ENCODE data around the gene UIMC1.

UIMC1 gene

GRCh38 chr5:176901260-176902101 is 105.1 kb downstream of the UIMC1 start:
- DNase-seq = no peak

- DNase-seq = no peak
Observed at GRCh38 chr5:176900780-176901204, 105.8 kb downstream of the UIMC1 start.

- no peak for DNase-seq
Observed at GRCh38 chr5:176899946-176900779, 106.4 kb downstream of the UIMC1 start.

- peak; percentile 9 to 42 for DNase-seq
Observed at GRCh38 chr5:176899296-176899891, 107.2 kb downstream of the UIMC1 start, which contains the start of gene HK3. HK3 (minus strand) TSS chr5:176899346; CDS start chr5:176896159, 3,187 bp downstream.

- no peak for DNase-seq
Observed at GRCh38 chr5:176897263-176897662, 109.3 kb downstream of the UIMC1 start.

- no peak for DNase-seq
Observed at GRCh38 chr5:176895831-176896230, 110.7 kb downstream of the UIMC1 start.

- DNase-seq = peak in 1 of 2 donors; percentile 3
Observed at GRCh38 chr5:176894298-176894697, 112.3 kb downstream of the UIMC1 start.

- peak in 1 of 2 donors; percentile 8 for DNase-seq
Observed at GRCh38 chr5:176892663-176893062, 113.9 kb downstream of the UIMC1 start.

GRCh38 chr5:176891331-176891958 is 115.1 kb downstream of the UIMC1 start:
- DNase-seq = peak in 1 of 2 donors; percentile 7

- DNase-seq = peak in 1 of 2 donors; percentile 7
Observed at GRCh38 chr5:176890455-176891330, 115.9 kb downstream of the UIMC1 start.

GRCh38 chr5:176889321-176890280 is 117.0 kb downstream of the UIMC1 start:
- DNase-seq = peak in 1 of 2 donors; percentile 8

- no peak for DNase-seq
Observed at GRCh38 chr5:176888865-176889165, 117.8 kb downstream of the UIMC1 start.

GRCh38 chr5:176888016-176888864 is 118.3 kb downstream of the UIMC1 start:
- DNase-seq = no peak

GRCh38 chr5:176887252-176887849 is 119.2 kb downstream of the UIMC1 start:
- DNase-seq = no peak

- no peak for DNase-seq
Observed at GRCh38 chr5:176886336-176887251, 120.0 kb downstream of the UIMC1 start.

GRCh38 chr5:176884571-176884890 is 122.0 kb downstream of the UIMC1 start:
- DNase-seq = no peak

GRCh38 chr5:176883700-176884570 is 122.6 kb downstream of the UIMC1 start:
- no peak for DNase-seq

All from CD4-positive, alpha-beta T cell treated with Interleukin-4 for 1 hour (primary cell).